RPMI7951 (cell line): Measurements from ENCODE around the gene HBA2. TPM values are rescaled to one million over a fixed set of nuclear protein-coding genes. Genes with fewer than 3 reads are reported as not detected.
"Not testable (repeated sequence)": the region's sequence is repeated elsewhere in the genome, so short reads cannot be mapped to it uniquely, and the experiment has no call there.

Source experiments
- DNase-seq: peaks from one replicate; pipeline ENCODE4 v3.0.0-alpha.2; 2012; ENCODE audit warnings: low read depth
- total RNA-seq: library from RNA; depleted of rRNA; stranded (reverse); fragments of >200 nt; shearing (Covaris generic); gene quantifications from 2 replicates; pipeline ENCODE4 v1.2.3, GENCODE V29; 2014; rRNA removed

Gene HBA2
- total RNA-seq = not detected in 2 replicates

GRCh38 chr16:172374-172941, at the start of gene HBA2:
Gene HBA2, plus strand, starts transcription at chr16:172876. Its CDS starts 37 bp downstream, at chr16:172913.
- not testable (repeated sequence) for DNase-seq

DNA sequence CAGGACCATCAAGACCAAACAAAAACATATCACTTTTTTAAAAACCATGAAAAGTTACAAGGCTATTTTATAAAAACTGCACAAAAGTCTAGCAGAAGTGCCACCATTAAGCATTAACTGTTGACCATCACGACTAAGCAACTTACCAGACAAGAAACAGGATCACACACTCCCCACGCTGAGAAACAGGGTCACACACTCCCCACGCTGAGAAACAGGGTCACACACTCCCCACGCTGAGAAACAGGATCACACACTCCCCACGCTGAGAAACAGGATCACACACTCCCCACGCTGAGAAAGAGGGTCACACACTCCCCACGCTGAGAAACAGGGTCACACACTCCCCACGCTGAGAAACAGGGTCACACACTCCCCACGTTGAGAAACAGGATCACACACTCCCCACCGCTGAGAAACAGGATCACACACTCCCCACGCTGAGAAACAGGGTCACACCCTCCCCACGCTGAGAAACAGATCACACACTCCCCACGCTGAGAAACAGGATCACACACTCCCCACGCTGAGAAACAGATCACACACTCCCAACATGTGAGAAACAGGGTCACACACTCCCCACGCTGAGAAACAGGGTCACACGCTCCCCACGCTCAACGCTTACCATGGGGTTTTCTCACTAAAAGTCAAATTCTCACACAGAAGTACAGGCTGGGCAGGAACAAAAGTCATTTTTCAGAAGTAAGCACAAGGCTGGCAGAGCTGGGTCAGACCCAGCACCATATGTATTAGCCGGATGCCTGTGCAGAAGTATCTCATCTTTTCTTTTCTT, 48.9 kb upstream of the HBA2 start:
- not testable (repeated sequence) for DNase-seq

DNA sequence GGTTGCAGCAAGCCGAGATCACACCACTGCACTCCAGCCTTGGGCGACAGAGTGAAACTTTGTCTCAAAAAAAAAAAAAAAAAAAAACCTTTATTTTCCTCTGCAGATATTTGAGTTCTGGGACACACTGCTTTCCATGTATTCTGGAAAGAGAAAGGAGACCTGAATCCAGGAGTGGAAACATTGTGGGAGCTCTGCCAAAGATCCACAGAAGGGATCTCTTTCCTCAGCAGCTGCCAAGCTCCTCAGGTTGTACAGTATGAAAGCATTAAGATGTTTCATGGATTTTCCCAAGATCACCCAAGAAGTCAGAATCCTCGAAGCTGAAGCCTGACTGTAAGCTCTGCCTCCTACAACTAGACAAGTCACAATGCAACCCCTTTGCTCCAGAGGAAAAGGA, 47.7 kb upstream of the HBA2 start:
- DNase-seq = no peak

DNA sequence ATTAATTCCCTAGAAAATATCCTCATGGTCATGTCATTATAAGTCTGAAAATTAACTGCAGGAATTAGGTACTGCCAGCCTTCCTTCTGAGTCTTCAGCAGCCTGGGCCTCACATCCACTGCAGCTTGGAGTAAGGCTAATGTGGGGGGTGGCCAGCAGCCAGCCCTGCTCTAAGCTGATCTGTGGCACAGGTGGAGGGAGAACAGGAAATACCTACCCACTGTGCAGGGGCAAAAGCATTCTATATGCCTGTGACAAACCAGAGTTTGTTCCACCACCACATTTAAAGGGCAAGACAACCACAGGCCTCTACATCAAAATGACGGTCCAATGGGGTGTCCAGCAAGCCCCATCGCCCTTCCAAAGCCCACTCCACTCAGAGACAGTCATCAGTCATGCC, 43.6 kb upstream of the HBA2 start:
- DNase-seq = no peak

DNA sequence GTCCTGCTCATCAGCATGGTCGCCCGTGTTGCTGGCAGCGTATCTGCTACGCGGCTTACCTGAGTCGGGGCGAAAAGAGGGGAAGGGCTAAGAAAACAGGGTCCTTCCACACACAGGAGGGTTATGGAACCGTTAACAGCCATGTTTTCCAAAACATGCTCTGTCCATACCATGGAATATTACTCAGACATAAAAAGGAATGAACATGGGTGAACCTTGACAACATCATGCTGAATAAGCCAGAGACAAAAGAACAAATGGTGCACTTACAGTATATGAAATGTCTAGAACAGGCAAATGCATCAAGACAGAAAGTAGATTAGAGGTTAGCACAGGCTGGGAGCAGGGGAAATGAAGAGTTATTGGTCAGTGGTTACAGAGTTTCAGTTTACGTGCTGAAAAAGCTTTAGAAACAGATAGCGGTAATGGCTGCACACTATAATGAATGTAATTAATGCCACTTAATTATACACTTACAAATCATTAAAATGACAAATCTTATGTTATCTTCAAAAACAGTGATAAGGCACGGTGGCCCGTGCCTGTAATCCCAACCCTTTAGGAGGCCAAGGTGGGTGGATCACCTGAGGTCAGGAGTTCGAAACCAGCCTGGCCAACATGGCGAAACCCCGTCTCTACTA, 42.0 kb upstream of the HBA2 start:
- no peak for DNase-seq

DNA sequence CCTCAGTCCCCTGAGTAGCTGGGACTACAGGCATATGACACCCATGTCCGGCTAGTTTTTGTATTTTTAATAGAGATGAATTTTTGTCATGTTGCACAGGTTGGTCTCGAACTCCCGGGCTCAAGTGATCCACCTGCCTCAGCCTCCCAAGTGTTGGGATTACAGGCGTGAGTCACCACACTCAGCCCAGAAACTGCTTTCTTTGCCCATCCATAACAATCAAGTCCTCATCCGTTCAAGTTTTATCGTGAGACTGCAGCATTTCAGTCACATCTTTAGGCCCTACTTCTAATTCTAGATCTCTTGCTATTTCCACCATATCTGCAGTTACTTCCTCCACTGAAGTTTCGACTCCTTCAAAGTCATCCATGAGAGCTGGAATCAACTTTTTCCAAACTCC, 40.6 kb upstream of the HBA2 start:
- DNase-seq = no peak

- DNase-seq = no peak
These were observed 39.0 kb upstream of the HBA2 start for GRCh38 chr16:133716-134115.

DNA sequence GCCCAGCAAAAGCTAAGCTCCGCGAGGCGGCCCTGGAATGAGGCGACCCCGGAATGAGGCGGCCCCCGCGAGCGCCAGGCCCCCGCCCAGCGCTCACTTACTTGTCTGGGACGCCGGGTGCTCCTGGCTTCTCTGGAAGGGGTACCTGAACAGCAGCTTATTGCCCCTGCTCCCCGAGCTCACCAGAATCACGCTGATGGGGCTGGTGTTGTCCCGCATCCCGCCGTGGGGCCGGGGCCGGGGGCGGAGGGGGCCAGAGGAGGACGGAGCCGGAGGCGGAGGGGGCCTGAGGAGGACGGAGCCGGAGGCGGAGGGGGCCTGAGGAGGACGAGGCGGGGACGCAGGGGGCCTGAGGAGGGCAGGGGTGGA, 34.6 kb upstream of the HBA2 start:
- DNase-seq = no peak

DNA sequence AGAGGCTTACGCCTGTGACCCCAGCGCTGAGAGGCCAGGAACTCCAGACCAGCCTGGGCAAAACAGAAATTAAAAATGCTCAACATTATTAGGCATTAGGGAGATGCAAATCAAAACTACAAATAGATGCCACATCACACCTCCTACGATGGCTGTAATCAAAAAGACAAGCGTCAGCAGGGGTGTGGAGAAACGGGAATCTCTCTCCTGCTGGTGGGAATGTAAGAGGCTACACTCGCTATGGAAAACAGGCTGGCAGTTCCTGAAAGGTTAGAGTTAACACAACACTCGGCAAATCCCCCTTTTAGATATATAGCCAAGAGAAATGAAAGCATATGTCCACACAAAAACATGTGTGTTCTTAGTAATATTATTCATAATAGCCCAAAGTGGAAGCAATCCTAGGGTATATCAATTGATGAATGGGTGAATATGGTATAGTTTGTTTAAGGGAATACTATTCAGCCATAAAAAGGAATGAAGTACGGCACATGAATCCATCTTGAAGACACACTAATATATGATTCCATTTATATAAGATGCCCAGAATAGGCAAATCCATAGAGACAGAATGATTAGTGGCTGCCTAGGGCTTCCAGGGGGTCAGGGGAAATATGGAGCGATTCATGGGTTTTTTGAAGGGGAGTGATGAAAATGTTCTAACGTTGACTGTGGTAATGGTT, 32.4 kb upstream of the HBA2 start:
- DNase-seq = no peak

DNA sequence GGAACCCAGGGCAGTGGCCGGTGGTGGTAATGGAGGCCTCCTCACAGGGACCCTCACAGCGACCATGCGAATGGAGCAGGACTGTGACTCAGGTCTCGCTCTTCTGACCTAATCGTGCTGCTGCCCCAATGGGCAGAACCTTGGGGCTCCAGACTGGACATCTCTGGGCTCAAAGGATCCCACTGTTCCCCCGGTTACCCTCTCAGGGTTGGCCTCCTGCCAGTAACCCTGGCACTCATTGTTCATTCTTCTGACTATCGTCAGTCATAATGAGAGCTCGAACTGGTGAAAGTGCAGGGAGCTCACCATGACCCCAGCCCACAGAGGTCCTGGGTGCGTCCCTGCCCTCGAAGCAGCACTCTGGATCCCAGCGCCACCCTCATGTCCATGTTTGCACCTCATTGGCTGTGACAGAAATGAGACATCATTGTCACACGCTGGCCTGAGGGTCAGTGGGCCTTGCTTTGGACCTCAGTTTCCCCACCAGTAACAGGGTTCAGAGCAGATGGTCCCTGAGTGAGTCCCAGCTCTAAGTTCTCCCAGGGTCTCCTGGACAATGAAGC, 30.2 kb upstream of the HBA2 start:
- no peak for DNase-seq

GRCh38 chr16:143047-143446, 29.6 kb upstream of the HBA2 start:
- DNase-seq = no peak

GRCh38 chr16:143456-143855, 29.2 kb upstream of the HBA2 start:
- no peak for DNase-seq

DNA sequence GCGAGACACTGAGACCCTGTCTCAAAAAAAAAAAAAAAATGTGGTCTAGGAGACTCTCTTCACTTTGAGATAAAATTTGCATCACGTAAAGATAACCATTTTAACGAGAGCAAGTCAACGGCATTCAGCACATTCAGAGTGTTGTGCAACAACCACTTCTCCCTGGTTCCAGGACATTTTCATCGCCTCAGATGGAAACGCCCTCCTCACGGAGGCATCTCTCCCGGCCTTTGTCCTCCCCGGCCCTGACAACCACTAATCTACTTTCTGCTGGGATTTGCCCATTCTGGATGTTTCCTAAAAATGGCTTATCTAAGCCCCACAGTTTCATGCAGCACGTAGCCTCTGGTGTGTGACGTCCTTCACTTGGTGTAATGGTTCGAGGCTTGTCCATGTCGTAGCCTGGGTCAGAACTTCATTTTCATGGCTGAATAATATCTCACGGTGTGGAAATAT, 27.9 kb upstream of the HBA2 start:
- no peak for DNase-seq

GRCh38 chr16:146646-147045, 26.0 kb upstream of the HBA2 start:
- no peak for DNase-seq

DNA sequence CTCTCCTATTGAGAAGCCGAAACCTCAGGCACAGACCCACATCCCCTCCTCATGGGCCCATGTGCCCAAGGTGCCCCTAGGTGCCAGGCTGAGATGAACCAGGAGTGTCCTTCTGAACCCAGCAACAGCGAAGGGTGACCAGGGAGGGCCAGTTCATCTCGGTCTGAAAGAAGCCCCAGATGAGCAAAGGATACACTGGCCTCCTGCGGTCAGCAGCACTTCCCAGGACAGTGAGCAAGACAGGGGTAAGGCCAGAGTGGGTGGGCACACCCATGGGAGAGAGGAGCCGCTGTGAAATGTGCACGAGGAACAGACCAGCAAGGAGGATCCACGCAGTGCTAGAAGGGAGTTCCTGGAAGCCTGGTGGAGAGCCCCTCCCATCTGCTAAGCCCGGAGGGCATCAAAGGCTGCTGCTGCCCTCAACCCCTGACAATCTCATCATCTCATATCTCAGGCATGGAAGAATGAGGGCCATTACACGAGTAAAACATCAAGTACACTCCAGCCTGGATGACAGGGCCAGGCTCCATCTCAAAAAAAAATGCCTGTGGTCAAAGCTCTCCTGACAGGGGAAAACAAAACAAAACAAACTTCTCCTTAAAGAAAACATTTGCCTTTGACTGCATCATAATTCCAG, 23.5 kb upstream of the HBA2 start:
- peak; percentile 48 for DNase-seq

GRCh38 chr16:152141-153128, 20.2 kb upstream of the HBA2 start, which contains the start of gene HBZ:
Gene HBZ, plus strand, starts transcription at chr16:152644. Its CDS starts 266 bp downstream, at chr16:152910.
- DNase-seq = no peak

GRCh38 chr16:153129-153521, 19.6 kb upstream of the HBA2 start:
- DNase-seq = not testable (repeated sequence)

DNA sequence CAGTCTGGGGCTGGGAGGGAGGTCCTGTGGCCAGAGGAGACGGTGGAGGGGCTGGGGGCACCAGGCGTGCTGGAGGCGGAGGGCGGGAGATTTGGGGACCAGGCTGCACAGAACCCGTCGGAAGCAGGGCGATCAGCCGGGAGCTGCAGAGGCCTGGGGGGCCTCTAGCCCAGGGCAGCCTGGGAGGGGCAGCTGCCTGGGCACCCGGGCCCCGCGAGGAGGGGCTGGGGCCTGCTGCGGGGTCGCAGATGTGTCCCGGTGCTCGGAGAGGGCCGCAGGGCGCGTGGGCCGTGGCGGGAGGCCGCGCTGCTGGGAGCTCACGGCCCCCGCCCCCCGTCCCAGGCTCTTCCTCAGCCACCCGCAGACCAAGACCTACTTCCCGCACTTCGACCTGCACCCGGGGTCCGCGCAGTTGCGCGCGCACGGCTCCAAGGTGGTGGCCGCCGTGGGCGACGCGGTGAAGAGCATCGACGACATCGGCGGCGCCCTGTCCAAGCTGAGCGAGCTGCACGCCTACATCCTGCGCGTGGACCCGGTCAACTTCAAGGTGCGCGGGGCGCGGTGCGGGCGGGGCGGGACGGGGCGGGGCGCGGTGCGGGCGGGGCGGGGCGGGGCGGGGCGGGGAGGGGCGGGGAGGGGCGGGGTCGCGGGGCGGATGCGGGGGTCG, 19.0 kb upstream of the HBA2 start:
- not testable (repeated sequence) for DNase-seq

GRCh38 chr16:154217-155030, 18.3 kb upstream of the HBA2 start:
- peak; percentile 24 for DNase-seq
